Vagina (tissue), 2 donors: ENCODE data around the gene CHCHD6. TPM values are rescaled to one million over a fixed set of nuclear protein-coding genes. Genes with fewer than 3 reads are reported as not detected.
A peak's percentile ranks its signal among the peaks of the same experiment; 100 is the strongest.

Source experiments
- DNase-seq, 2 donors: peaks; one replicate each; pipeline ENCODE4 v3.0.0-alpha.2; 2017; ENCODE audit errors: extremely low spot score in 2 of 2
- H3K27ac ChIP-seq: fragments of 200-600 bp; sonication (generic); one replicate; pipeline ENCODE4 v1.5.1; 2019
- H3K27me3 ChIP-seq: fragments of 200-600 bp; sonication (generic); one replicate; pipeline ENCODE4 v1.5.1; 2019
- H3K36me3 ChIP-seq, 2 donors: fragments of 200-600 bp; sonication (generic); one replicate each; pipeline ENCODE4 v1.5.1; 2017 to 2019
- H3K4me1 ChIP-seq: fragments of 200-600 bp; sonication (generic); one replicate; pipeline ENCODE4 v1.5.1; 2019
- H3K4me3 ChIP-seq, 2 donors: fragments of 200-600 bp; sonication (generic); 1 replicate in 1 of 2; 2 replicates in 1 of 2; pipeline ENCODE4 v1.5.1; 2016 to 2019
- H3K9me3 ChIP-seq: fragments of 200-600 bp; sonication (generic); one replicate; pipeline ENCODE4 v1.5.1; 2019
- CTCF ChIP-seq, 3 experiments: fragments of 450-650 bp in 2 of 3; fragments of 200-600 bp in 1 of 3; sonication (generic) in 1 of 3; IDR thresholded peaks; one replicate each; pipeline ENCODE4 v1.5.1; 2017 to 2019; ENCODE audit warnings: antibody characterized with exemption in 3 of 3, mild to moderate bottlenecking in 2 of 3, moderate library complexity in 2 of 3
- POLR2A ChIP-seq, 2 donors: fragments of 450-650 bp; IDR thresholded peaks; one replicate each; pipeline ENCODE4 v1.6.1; 2017; ENCODE audit warnings: antibody characterized with exemption in 2 of 2, mild to moderate bottlenecking in 2 of 2, moderate library complexity in 2 of 2
- POLR2AphosphoS5 ChIP-seq, 2 donors: sonication (generic); formaldehyde crosslinking; IDR thresholded peaks; one replicate each; pipeline ENCODE4 v1.9.0; 2017; ENCODE audit warnings: antibody characterized with exemption in 2 of 2, mild to moderate bottlenecking in 2 of 2, low read depth in 1 of 2; ENCODE audit not compliant: insufficient read depth in 1 of 2
- intact Hi-C: fragments of 100-400 bp; cut with DNase I; formaldehyde crosslinking; loops from one replicate; pipeline ENCODE4 v1.15.1; 2023
- total RNA-seq: library from RNA; depleted of rRNA; stranded (reverse); fragments of >200 nt; gene quantifications from one replicate; pipeline ENCODE4 v1.2.3, GENCODE V29; 2016

Gene CHCHD6
- total RNA-seq, 1 donor from 2014 or later = 12.8 TPM

- no peaks in the 10 kb centered on the region for H3K27me3 ChIP-seq
- DNase-seq = peak; percentile 74 to 91
- H3K4me1 ChIP-seq = peaks cover 14% of the 10 kb centered on the region
- intact Hi-C loops = no loop called here
- TF ChIP-seq POLR2AphosphoS5 (IDR thresholded peaks at IDR 0.05; ENCODE audit: insufficient read depth in 1 of 2, low read depth in 1 of 2) = no peak
- TF ChIP-seq POLR2A (IDR thresholded peaks at IDR 0.05) = no peak
- no peak for TF ChIP-seq CTCF (IDR thresholded peaks at IDR 0.05)
- no peaks in the 10 kb centered on the region for H3K36me3 ChIP-seq
- no peaks in the 10 kb centered on the region for H3K9me3 ChIP-seq
- H3K4me3 ChIP-seq = no peak overlapping the region
- no peak overlapping the region for H3K27ac ChIP-seq
Measured at GRCh38 chr3:126684218-126684751, 19.8 kb upstream of the CHCHD6 start.

- Histone ChIP-seq H3K36me3 (no peaks in the 10 kb centered on the region), H3K27ac (no peak overlapping the region)
- intact Hi-C loops = no loop called here
Measured at GRCh38 chr3:126685021-126685420, 19.0 kb upstream of the CHCHD6 start.

GRCh38 chr3:126685493-126685892, 18.5 kb upstream of the CHCHD6 start:
- peak in 1 of 2 donors; percentile 34 for DNase-seq
- Histone ChIP-seq H3K36me3 (no peaks in the 10 kb centered on the region), H3K4me1 (peaks cover 11% of the 10 kb centered on the region), H3K27me3 (no peaks in the 10 kb centered on the region), H3K9me3 (no peaks in the 10 kb centered on the region), H3K4me3 (no peak overlapping the region), H3K27ac (no peak overlapping the region)
- intact Hi-C loops = no loop called here
- TF ChIP-seq POLR2AphosphoS5 (IDR thresholded peaks at IDR 0.05; ENCODE audit: insufficient read depth in 1 of 2, low read depth in 1 of 2) (no peak), POLR2A (IDR thresholded peaks at IDR 0.05) (no peak), CTCF (IDR thresholded peaks at IDR 0.05) (no peak)

More at GRCh38 chr3:126685021-126685420, 19.0 kb upstream of the CHCHD6 start:
- H3K4me3 ChIP-seq = no peak overlapping the region
- H3K9me3 ChIP-seq = no peaks in the 10 kb centered on the region
- DNase-seq = peak in 1 of 2 donors; percentile 32
- TF ChIP-seq CTCF (IDR thresholded peaks at IDR 0.05) = no peak
- no peak for TF ChIP-seq POLR2A (IDR thresholded peaks at IDR 0.05)
- no peaks in the 10 kb centered on the region for H3K27me3 ChIP-seq
- peaks cover 11% of the 10 kb centered on the region for H3K4me1 ChIP-seq

- H3K27me3 ChIP-seq = no peaks in the 10 kb centered on the region
- TF ChIP-seq POLR2AphosphoS5 (IDR thresholded peaks at IDR 0.05; ENCODE audit: insufficient read depth in 1 of 2, low read depth in 1 of 2) = no peak
- TF ChIP-seq POLR2A (IDR thresholded peaks at IDR 0.05) = no peak
- no peak for TF ChIP-seq CTCF (IDR thresholded peaks at IDR 0.05)
- H3K4me3 ChIP-seq = no peak overlapping the region
- no peaks in the 10 kb centered on the region for H3K4me1 ChIP-seq
- H3K27ac ChIP-seq = no peak overlapping the region
- no peaks in the 10 kb centered on the region for H3K9me3 ChIP-seq
- H3K36me3 ChIP-seq = no peaks in the 10 kb centered on the region
- intact Hi-C loops = no loop called here
- DNase-seq = peak in 1 of 2 donors; percentile 22
Measured at GRCh38 chr3:126691765-126692164, 12.3 kb upstream of the CHCHD6 start.

- no peak for DNase-seq
- H3K9me3 ChIP-seq = no peaks in the 10 kb centered on the region
- H3K4me1 ChIP-seq = no peaks in the 10 kb centered on the region
- no peaks in the 10 kb centered on the region for H3K27me3 ChIP-seq
- no peak overlapping the region for H3K27ac ChIP-seq
- TF ChIP-seq POLR2AphosphoS5 (IDR thresholded peaks at IDR 0.05; ENCODE audit: insufficient read depth in 1 of 2, low read depth in 1 of 2) (no peak), CTCF (IDR thresholded peaks at IDR 0.05) (no peak), POLR2A (IDR thresholded peaks at IDR 0.05) (no peak)
- no peak overlapping the region for H3K4me3 ChIP-seq
- H3K36me3 ChIP-seq = no peaks in the 10 kb centered on the region
- intact Hi-C loops = no loop called here
Measured at GRCh38 chr3:126692858-126693257, 11.2 kb upstream of the CHCHD6 start.
